PC-9 (cell line): ENCODE measurements around the gene PTTG1IP.

ENCODE experiments used
- EZH2 ChIP-seq: fragments of 200-600 bp; sonication (generic); IDR thresholded peaks from 2 replicates; pipeline ENCODE4 v1.8.0; 2017; ENCODE audit warnings: antibody characterized with exemption, low read depth
- TF ChIP-seq, protein P1 (sequence below): fragments of 200-600 bp; sonication (generic); conservative IDR thresholded peaks from 2 replicates; pipeline ENCODE4 v1.6.1; 2017; ENCODE audit warnings: mixed run types, antibody characterized with exemption, mild to moderate bottlenecking, moderate library complexity

DNA sequence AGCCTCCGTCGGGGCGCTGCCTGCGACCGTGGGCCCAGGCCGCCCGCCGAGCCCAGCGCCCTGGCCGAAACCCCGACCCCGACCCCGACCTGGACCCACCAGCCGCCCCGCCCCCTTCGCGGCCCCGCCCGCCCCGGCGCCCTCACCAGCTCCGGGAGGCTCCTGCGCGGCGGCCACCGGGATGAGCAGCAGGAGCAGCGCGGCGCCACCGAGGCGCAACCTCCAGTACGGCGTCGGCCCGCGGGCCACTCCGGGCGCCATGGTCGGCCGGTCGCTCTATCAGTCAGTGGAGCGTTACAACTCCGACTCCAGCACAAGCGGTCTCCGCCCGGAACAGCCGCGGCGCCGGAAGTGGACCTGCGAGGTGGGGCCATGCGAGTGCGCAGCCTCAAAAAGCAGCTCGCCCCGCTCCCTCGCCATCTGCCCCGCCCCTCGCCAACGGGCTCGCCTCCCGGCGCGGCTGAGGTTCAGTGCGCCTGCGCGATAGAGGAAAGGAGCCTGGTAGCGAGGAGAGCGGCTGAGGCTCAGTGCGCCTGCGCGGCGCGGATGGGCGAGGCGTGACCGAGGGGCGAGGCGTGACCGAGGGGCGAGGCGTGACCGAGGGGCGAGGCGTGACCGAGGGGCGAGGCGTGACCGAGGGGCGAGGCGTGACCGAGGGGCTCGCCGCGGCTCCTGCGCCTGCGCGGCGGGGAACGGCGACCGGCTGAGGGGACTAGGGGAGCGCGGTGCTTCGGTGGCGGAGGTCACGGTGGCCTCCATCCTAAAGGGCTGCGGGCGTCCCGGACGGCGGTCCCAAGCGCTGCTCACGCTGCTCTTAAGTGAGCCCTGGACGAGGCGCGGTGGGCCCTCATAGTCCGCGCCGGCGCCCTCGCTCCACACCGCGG is at the start of gene PTTG1IP:
- TF ChIP-seq, protein P1, sequence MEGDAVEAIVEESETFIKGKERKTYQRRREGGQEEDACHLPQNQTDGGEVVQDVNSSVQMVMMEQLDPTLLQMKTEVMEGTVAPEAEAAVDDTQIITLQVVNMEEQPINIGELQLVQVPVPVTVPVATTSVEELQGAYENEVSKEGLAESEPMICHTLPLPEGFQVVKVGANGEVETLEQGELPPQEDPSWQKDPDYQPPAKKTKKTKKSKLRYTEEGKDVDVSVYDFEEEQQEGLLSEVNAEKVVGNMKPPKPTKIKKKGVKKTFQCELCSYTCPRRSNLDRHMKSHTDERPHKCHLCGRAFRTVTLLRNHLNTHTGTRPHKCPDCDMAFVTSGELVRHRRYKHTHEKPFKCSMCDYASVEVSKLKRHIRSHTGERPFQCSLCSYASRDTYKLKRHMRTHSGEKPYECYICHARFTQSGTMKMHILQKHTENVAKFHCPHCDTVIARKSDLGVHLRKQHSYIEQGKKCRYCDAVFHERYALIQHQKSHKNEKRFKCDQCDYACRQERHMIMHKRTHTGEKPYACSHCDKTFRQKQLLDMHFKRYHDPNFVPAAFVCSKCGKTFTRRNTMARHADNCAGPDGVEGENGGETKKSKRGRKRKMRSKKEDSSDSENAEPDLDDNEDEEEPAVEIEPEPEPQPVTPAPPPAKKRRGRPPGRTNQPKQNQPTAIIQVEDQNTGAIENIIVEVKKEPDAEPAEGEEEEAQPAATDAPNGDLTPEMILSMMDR, result no peak
- TF ChIP-seq EZH2, result no peak
